Left ventricle myocardium inferior (tissue), 1 donor: Measurements from ENCODE around the gene CORO2A. TPM values are rescaled to one million over a fixed set of nuclear protein-coding genes. Genes with fewer than 3 reads are reported as not detected.
A peak's percentile ranks its signal among the peaks of the same experiment; 100 is the strongest.

Experiments used
- DNase-seq: peaks from one replicate; pipeline ENCODE4 v3.0.0-alpha.2; 2020
- H3K27ac ChIP-seq: fragments of 200-600 bp; replicated peaks from 2 replicates; pipeline ENCODE4 v1.8.0; 2021
- H3K27me3 ChIP-seq: fragments of 200-600 bp; 2 replicates; pipeline ENCODE4 v1.8.0; 2021; ENCODE audit warnings: low read depth
- H3K36me3 ChIP-seq: fragments of 200-600 bp; 2 replicates; pipeline ENCODE4 v1.8.0; 2021
- H3K4me1 ChIP-seq: fragments of 200-600 bp; 2 replicates; pipeline ENCODE4 v1.8.0; 2021
- H3K4me3 ChIP-seq: fragments of 200-600 bp; 2 replicates; pipeline ENCODE4 v1.8.0; 2021; ENCODE audit warnings: mild to moderate bottlenecking, moderate library complexity
- H3K9me3 ChIP-seq: fragments of 200-600 bp; replicated peaks from 2 replicates; pipeline ENCODE4 v1.8.0; 2021
- intact Hi-C: fragments of 100-400 bp; cut with micrococcal nuclease; formaldehyde crosslinking; loops from one replicate; pipeline ENCODE4 v1.11.0; 2022
- total RNA-seq: library from RNA; stranded (reverse); fragmentation: NEBNext Ultra II Directional; extraction: Animal tissue kit (Norgen Biotek cat#: 25700); gene quantifications from one replicate; pipeline ENCODE4 v1.2.1, GENCODE V29; 2021
- TF ChIP-seq, protein P1 (sequence below): fragments of 200-600 bp; IDR thresholded peaks from 2 replicates; pipeline ENCODE4 v1.8.0; 2021; ENCODE audit warnings: antibody characterized with exemption, mild to moderate bottlenecking, borderline replicate concordance
- donor health status: DM: no; HTN: yes; CAD: no; lungs with severe emphysema.

The CORO2A gene
- total RNA-seq, 1 donor from 2014 or later, result 0.14 TPM

DNA sequence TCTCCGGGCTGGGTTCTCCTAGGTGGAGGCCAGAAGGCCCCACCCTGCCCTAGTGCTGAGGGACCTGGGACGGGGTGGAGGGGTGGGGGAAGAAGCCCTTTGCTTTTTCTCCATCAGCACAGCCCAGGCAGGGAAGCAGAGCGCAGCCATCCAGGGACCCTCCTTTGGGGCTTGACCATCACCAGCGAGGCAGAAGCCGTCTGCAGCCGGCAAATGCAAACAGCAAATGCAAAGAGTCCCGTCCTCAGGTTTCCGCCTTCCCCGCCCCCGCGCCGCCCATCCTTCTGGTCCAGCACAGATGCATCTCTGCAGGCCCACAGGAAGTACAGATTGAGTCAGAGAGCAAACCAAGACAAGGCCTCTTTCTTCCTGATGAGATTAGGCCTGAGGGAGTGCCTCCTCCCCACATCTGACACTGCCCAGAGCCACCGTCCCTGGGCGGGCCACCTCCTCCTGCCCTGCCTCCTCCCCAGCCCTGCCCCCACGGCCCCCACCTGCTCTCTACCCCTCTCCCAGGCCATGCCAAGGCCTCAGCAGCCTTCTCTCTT lies 23.4 kb downstream of the CORO2A start:
- intact Hi-C loops, result no loop called here
- Histone ChIP-seq H3K4me1 (no peaks in the 10 kb centered on the region), H3K27me3 (peaks cover 13% of the 10 kb centered on the region), H3K36me3 (no peaks in the 10 kb centered on the region), H3K9me3 (no peaks in the 10 kb centered on the region), H3K4me3 (no peak overlapping the region), H3K27ac (no peak overlapping the region)
- TF ChIP-seq, protein P1, sequence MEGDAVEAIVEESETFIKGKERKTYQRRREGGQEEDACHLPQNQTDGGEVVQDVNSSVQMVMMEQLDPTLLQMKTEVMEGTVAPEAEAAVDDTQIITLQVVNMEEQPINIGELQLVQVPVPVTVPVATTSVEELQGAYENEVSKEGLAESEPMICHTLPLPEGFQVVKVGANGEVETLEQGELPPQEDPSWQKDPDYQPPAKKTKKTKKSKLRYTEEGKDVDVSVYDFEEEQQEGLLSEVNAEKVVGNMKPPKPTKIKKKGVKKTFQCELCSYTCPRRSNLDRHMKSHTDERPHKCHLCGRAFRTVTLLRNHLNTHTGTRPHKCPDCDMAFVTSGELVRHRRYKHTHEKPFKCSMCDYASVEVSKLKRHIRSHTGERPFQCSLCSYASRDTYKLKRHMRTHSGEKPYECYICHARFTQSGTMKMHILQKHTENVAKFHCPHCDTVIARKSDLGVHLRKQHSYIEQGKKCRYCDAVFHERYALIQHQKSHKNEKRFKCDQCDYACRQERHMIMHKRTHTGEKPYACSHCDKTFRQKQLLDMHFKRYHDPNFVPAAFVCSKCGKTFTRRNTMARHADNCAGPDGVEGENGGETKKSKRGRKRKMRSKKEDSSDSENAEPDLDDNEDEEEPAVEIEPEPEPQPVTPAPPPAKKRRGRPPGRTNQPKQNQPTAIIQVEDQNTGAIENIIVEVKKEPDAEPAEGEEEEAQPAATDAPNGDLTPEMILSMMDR, result no peak
- peak; percentile 57 for DNase-seq

- H3K4me1 ChIP-seq, result no peaks in the 10 kb centered on the region
- peaks cover 13% of the 10 kb centered on the region for H3K27me3 ChIP-seq
- intact Hi-C loops, result no loop called here
- H3K9me3 ChIP-seq, result no peaks in the 10 kb centered on the region
- no peaks in the 10 kb centered on the region for H3K36me3 ChIP-seq
- no peak overlapping the region for H3K4me3 ChIP-seq
- H3K27ac ChIP-seq, result no peak overlapping the region
- no peak for DNase-seq
- TF ChIP-seq, protein P1, result no peak
Observed at GRCh38 chr9:98168153-98168780, 24.2 kb downstream of the CORO2A start.

DNA sequence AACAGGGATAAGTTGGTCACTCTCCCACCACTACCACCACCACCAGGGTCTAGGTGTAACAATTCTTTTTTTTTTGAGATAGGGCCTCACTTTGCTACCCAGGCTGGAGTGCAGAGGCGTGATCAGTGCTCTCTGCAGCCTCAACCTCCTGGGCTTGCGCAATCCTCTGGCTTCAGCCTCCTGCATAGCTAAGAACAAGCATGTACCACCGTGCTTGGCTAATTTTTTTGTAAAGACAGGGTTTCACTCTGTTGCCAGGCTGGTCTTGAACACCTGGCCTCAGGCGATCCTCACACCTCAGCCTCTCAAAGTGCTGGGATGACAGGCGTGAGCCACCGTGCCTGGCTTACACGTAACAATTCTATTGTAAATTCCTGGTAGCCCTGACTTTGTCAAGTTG lies 27.5 kb downstream of the CORO2A start:
- no peak for DNase-seq
- Histone ChIP-seq H3K4me3 (no peak overlapping the region), H3K27me3 (peaks cover 7% of the 10 kb centered on the region), H3K36me3 (no peaks in the 10 kb centered on the region), H3K9me3 (no peaks in the 10 kb centered on the region), H3K4me1 (no peaks in the 10 kb centered on the region), H3K27ac (no peak overlapping the region)
- TF ChIP-seq, protein P1, result no peak
- intact Hi-C loops, result no loop called here

DNA sequence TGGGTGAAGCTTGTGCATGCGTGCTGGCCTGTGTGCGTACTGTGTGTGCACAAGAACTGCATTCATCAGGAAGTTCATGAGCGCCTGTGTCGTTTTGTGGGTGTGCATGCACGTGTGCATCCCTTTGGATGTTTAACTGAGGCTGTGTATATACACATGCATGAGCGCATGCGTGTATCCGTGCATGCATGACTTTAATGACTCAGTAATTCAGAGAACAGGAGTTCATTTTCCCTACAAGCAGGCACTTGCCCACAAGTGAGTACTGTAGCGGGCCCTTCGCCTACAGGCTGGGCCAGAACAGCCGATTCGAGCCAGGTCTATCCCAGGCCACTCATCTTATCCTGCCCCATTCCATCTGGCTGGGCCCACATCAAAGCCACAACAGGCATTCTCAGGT lies 29.8 kb downstream of the CORO2A start:
- TF ChIP-seq, protein P1, result no peak
- Histone ChIP-seq H3K9me3 (no peaks in the 10 kb centered on the region), H3K4me1 (no peaks in the 10 kb centered on the region), H3K27ac (no peak overlapping the region), H3K36me3 (no peaks in the 10 kb centered on the region), H3K27me3 (peaks cover 8% of the 10 kb centered on the region), H3K4me3 (no peak overlapping the region)
- intact Hi-C loops, result no loop called here
- no peak for DNase-seq

DNA sequence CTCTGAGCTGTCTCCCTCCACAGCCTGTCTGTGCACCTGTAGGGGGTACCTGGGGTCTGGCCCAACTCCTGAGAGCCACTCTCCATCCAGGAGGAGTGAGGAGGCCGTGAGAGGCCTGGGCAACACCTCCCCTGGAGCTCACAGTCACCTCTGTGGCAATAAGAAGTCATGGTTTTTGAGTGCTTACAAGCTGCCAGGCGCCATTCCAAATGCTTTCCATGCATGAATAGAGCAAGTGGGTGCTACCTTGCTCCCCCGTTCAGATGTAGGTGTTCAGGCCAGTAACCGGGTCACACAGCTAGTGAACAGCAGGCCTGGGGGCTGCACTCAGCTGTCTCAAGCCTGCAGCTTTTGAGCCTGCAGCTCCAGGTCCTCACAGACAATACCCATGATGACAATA lies 30.6 kb downstream of the CORO2A start:
- peaks cover 8% of the 10 kb centered on the region for H3K27me3 ChIP-seq
- no peaks in the 10 kb centered on the region for H3K36me3 ChIP-seq
- intact Hi-C loops, result no loop called here
- H3K9me3 ChIP-seq, result no peaks in the 10 kb centered on the region
- DNase-seq, result no peak
- TF ChIP-seq, protein P1, result no peak
- H3K27ac ChIP-seq, result no peak overlapping the region
- no peak overlapping the region for H3K4me3 ChIP-seq
- H3K4me1 ChIP-seq, result no peaks in the 10 kb centered on the region
